PC-9 (cell line): ENCODE data around the gene RAD23A.
"Not testable (repeated sequence)": the region's sequence is repeated elsewhere in the genome, so short reads cannot be mapped to it uniquely, and the experiment has no call there.

Experiments used
- CTCF ChIP-seq: fragments of 200-600 bp; sonication (generic); conservative IDR thresholded peaks from 2 replicates; pipeline ENCODE4 v1.6.1; 2017; ENCODE audit warnings: mixed run types, antibody characterized with exemption, mild to moderate bottlenecking, moderate library complexity
- EZH2 ChIP-seq: fragments of 200-600 bp; sonication (generic); IDR thresholded peaks from 2 replicates; pipeline ENCODE4 v1.8.0; 2017; ENCODE audit warnings: antibody characterized with exemption, low read depth

GRCh38 chr19:12955575-12955974 is 9.9 kb downstream of the RAD23A start:
- TF ChIP-seq CTCF, EZH2: not testable (repeated sequence)
